ENCODE measurements around the gene GREB1. TPM values are rescaled to one million over a fixed set of nuclear protein-coding genes. Genes with fewer than 3 reads are reported as not detected.

GREB1 gene
- total RNA-seq, 1 experiment from 2014 or later = 6.2 TPM

GRCh38 chr2:11674983-11675382 lies 141.1 kb downstream of the GREB1 start:
- no peak overlapping the region for H3K9ac ChIP-seq (ENCODE audit: low read length)
- POLR2A ChIA-PET = no interaction called here
- DNase-seq (ENCODE audit: low read depth, low spot score) = no peak
- CTCF ChIA-PET = no interaction called here
- ATAC-seq = no peak
- BruUV-seq (replicated peaks) = no TSS peak
- no peaks in the 10 kb centered on the region for H3K9me2 ChIP-seq (ENCODE audit: insufficient read depth)
- no peaks in the 10 kb centered on the region for H3K9me3 ChIP-seq (ENCODE audit: control insufficient read depth in 1 of 2, insufficient read depth in 1 of 2, low read depth in 1 of 2, low read length in 2 of 2)
- no peaks in the 10 kb centered on the region for H3K27me3 ChIP-seq (ENCODE audit: insufficient read depth, low read length)
- H3K27ac ChIP-seq (ENCODE audit: low read depth, low read length) = no peak overlapping the region
- no peaks in the 10 kb centered on the region for H3K79me2 ChIP-seq (ENCODE audit: insufficient read depth, low read length)
- intact Hi-C loops (cut with micrococcal nuclease) = no loop called here
- no peak overlapping the region for H2AFZ ChIP-seq (ENCODE audit: low read depth, low read length, poor library complexity, severe bottlenecking)
- H3K4me3 ChIP-seq (replicated peaks in 1 of 2; ENCODE audit: low read depth in 1 of 2, low read length in 2 of 2) = no peak overlapping the region
- no peaks in the 10 kb centered on the region for H3K36me3 ChIP-seq (ENCODE audit: control insufficient read depth in 1 of 2, insufficient read depth in 2 of 2, low read length in 2 of 2)
- no peak for TF ChIP-seq CBX3 (IDR thresholded peaks at IDR 0.05; ENCODE audit: low read depth)
- TF ChIP-seq FOSL1 (IDR thresholded peaks at IDR 0.05; ENCODE audit: low read depth) = no peak
- no peak for TF ChIP-seq MAX (IDR thresholded peaks at IDR 0.05)
- no peak for TF ChIP-seq EZH2phosphoT487 (IDR thresholded peaks at IDR 0.05; ENCODE audit: borderline replicate concordance)
- no peak for TF ChIP-seq ZNF274 (IDR thresholded peaks at IDR 0.05; ENCODE audit: low read depth, low read length)
- TF ChIP-seq POLR2A (IDR thresholded peaks at IDR 0.05; ENCODE audit: borderline replicate concordance, extremely low read depth, insufficient read depth, insufficient read length) = no peak
- no peak for TF ChIP-seq SIN3A (IDR thresholded peaks at IDR 0.05; ENCODE audit: low read depth)
- no peak for TF ChIP-seq REST (IDR thresholded peaks at IDR 0.05; ENCODE audit: low read depth)
- TF ChIP-seq ELF1 (IDR thresholded peaks at IDR 0.05; ENCODE audit: borderline replicate concordance, low read depth) = no peak
- no peak for TF ChIP-seq EGR1 (IDR thresholded peaks at IDR 0.05; ENCODE audit: low read depth)
- TF ChIP-seq ZFX (IDR thresholded peaks at IDR 0.05) = no peak
- TF ChIP-seq RAD21 (IDR thresholded peaks at IDR 0.05; ENCODE audit: low read depth) = no peak
- no peak for TF ChIP-seq JUND (IDR thresholded peaks at IDR 0.05)
- no peak for TF ChIP-seq EZH2 (IDR thresholded peaks at IDR 0.05)
- no peak for TF ChIP-seq SP1 (IDR thresholded peaks at IDR 0.05; ENCODE audit: low read depth)
- no peak for TF ChIP-seq SRF (IDR thresholded peaks at IDR 0.05; ENCODE audit: low read depth)
- TF ChIP-seq ATF3 (IDR thresholded peaks at IDR 0.05) = no peak
- no peaks in the 10 kb centered on the region for H4K20me1 ChIP-seq (ENCODE audit: insufficient read depth)
- no peaks in the 10 kb centered on the region; a peak in 1 of 4 replicates for H3K4me1 ChIP-seq (ENCODE audit: control insufficient read depth in 1 of 2, insufficient read depth in 2 of 2, low read length in 2 of 2)
- H3K4me2 ChIP-seq (ENCODE audit: low read length) = no peak overlapping the region
- RAD21 ChIA-PET (ENCODE audit: low non-redundant PET in 1 of 2, low total read pairs in 2 of 2, uncharacterized antibody in 2 of 2, unreplicated experiment in 2 of 2) = no interaction called here
